Measurements from ENCODE around the gene CCND3. TPM values are rescaled to one million over a fixed set of nuclear protein-coding genes. Genes with fewer than 3 reads are reported as not detected.

Gene CCND3
- total and polyA plus RNA-seq, 2 of the 13 experiments (the other 11 are each of a cell fraction or from before 2014, with no cell fraction given) = 4.3 to 7.2 TPM

- TF ChIP-seq PAF1 (CRISPR knock-in tag; IDR thresholded peaks at IDR 0.05) (no peak), ATF5 (CRISPR knock-in tag; IDR thresholded peaks at IDR 0.05; ENCODE audit: low read depth) (0 out of 2 replicates have a peak, but pooled peaks have one; percentile 59), NKX3-1 (CRISPR knock-in tag; IDR thresholded peaks at IDR 0.05) (no peak), GZF1 (CRISPR knock-in tag; IDR thresholded peaks at IDR 0.05) (0 out of 2 replicates have a peak, but pooled peaks have one; percentile 59), MYPOP (CRISPR knock-in tag; IDR thresholded peaks at IDR 0.05) (peak; percentile 100), RERE (CRISPR knock-in tag; IDR thresholded peaks at IDR 0.05; ENCODE audit: low read depth) (no peak), ZNF644 (CRISPR knock-in tag; IDR thresholded peaks at IDR 0.05; ENCODE audit: low read depth) (no peak), ZNF407 (CRISPR knock-in tag; IDR thresholded peaks at IDR 0.05; ENCODE audit: not compliant biosample characterization) (no peak), FOXP4 (CRISPR knock-in tag; IDR thresholded peaks at IDR 0.05) (no peak)
Measured at GRCh38 chr6:41895300-41896233, 46.0 kb downstream of the CCND3 start, which contains the start of gene USP49 (continued).
